NCI-H1436 treated with DMSO at 0.1 percent for 48 hours (cell line): ENCODE measurements around the gene RELA.
"Not testable (repeated sequence)": the region's sequence is repeated elsewhere in the genome, so short reads cannot be mapped to it uniquely, and the experiment has no call there.

Source experiments
- DNase-seq: peaks from one replicate; lab custom pipeline; 2025; lab: John Stamatoyannopoulos, UW

RELA gene

DNA sequence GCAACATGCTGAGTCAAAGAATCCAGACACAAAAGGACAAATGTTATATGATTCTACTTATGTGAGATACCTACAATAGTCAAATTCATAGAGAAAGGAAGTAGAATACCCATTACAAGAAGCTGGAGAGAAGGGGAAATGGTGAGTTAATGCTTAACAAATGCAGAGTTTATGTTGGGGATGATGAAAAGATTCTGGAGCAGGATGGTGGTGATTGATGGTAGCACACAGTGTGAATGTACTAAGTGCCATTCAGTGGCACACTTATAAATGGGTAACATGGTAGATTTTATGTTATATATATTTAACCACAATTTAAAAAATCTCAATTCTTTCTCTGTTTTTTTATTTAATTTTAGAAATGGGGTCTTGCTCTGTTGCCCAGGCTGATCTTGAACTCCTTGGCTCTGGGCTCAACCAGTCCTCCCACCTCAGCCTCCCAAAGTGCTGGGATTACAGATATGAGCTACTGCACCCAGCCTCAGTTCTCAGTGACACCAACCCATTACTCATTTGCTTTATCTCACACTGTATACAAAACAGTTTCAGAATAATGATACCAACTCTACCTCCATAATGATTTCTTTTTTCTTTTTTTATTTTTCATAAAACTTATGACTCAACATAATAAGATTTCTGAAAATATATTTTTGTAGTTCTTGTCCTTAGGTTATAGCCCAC is 9.6 kb upstream of the RELA start:
- DNase-seq, result no peak

DNA sequence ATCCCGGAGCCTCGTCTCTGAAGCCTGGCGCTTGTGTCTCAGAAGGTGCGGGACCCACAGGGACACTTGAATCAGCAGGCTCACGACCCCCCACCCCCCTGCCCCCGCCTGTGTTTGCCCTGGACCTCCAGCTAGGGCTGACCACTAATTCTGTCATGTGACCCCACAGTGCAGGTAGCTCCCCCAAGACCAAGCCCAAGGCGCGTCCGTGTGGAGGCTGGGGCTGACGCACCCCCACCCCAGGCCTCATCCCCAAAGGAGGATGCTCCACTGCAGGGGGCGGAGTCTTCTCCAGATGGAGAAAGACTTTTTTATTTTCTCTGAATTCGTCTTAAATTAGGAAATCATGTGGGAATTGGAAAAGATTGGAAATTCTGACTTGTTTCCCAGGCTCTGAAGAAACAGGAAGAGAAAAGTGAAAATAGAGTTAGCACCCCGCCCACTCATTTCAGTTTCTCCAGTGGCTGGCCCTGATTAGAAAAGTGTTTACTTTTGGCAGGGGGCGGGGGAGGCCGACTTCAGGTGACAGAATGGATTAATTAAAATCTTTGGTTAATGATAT is 1.0 kb upstream of the RELA start:
- DNase-seq, result no peak

DNA sequence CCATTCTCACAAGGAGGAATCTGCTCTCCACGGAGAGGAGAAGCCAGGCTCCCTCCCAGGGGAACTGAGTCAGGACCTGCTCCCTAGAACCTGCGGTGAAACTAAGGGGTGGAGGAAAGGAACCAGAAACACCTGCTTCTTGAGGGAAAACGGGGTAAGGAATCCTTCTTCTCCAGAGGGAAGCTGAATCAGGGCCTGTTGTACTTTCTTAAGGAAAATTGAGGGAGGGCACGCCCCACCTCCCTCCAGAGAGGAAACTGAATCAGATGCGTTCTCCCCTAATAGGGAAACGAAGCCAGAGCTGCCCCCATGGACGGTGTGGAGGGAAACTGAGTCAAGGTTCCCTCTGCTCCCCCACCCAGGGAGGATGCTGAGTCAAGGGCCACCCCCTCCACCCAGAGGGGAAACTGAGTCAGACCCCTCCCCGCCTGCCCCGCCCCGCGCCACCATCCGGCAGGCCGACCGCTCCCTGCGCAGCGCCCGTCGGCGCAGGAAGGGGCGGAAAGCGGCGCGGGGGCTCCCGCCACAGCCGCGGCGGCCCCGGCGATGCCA is 393 bp downstream of the RELA start:
- no peak for DNase-seq

DNA sequence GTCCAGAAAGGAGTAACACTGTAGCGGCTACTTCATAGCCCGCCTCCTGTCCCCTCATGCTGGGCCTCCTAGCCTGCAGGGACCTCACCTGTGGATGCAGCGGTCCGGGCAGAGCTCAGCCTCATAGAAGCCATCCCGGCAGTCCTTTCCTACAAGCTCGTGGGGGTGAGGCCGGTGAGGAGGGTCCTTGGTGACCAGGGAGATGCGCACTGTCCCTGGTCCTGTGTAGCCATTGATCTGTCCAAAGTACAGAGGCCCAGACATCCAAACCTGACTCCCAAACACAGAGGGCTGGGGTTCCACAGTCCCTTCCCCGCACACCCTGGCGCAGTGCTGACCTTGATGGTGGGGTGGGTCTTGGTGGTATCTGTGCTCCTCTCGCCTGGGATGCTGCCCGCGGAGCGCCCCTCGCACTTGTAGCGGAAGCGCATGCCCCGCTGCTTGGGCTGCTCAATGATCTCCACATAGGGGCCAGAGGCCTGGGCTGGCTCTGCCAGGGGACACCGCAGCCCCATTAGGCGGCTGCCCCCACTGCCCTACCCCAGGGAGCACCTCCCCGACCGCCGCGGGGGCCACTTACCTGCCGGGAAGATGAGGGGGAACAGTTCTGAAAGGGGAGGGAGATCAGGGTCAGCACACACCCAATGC is 993 bp downstream of the RELA start:
- DNase-seq, result no peak

DNA sequence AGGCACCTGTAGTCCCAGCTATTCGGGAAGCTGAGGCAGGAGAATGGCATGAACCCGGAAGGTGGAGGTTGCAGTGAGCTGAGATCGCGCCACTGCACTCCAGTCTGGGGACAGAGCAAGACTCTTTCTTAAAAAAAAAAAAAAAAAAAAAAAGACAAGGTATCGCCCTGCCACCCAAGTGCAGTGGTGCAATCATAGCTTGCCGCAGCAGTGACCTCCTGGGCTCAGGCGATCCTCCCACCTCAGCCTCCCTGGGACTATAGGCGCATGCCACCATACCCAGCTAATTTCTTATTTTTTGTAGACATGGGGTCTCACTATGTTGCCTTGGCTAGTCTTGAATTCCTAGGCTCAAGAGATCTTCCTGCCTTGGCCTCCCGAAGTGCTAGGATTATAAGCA is 1.8 kb downstream of the RELA start:
- not testable (repeated sequence) for DNase-seq

DNA sequence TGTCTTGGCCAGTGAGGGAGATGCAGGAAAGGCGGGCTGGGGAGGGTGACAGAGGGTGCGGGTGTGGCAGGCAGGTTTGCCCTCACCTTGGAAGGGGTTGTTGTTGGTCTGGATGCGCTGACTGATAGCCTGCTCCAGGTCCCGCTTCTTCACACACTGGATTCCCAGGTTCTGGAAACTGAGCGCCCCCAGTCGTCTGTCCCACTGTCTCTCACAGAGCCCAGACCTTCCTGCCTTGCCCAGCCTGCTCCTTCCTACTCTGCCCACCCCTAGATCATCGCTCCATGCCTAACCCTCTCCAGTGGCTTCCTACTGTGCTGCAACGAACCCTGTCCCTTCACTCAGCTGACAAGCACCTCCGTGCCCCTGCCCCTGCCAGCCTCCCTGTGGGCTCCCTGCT is 2.7 kb downstream of the RELA start:
- no peak for DNase-seq

DNA sequence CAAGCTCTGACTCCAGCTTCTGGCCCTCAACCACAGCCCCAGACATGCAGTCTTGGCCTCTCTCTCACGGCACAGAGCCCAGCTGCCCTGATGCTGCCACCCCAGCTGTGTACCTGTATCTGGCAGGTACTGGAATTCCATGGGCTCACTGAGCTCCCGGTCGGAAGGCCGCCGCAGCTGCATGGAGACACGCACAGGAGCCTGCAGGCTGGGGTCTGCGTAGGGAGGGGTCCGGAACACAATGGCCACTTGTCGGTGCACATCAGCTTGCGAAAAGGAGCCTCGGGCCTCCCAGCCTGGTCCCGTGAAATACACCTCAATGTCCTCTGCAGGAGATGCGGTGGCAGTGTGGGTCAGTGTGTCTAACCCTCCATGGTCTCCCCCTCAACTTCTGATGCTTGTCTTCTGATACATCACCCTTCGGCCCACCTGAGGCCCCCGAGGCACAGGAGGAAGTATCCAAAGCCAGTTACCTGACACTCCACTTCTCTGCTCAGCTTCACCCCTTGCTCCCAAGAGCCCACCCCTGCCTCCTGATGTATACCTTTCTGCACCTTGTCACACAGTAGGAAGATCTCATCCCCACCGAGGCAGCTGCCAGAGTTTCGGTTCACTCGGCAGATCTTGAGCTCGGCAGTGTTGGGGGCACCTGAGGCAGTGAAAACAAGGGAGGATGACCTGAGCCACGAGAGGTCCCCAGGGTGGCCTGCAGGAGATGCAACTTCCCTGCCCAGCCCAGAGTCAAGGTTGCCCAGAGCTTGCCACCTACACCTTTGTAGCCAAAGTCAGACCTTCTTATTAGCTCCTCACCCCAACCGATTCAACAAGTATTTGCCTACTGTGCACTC is 4.3 kb downstream of the RELA start:
- no peak for DNase-seq

DNA sequence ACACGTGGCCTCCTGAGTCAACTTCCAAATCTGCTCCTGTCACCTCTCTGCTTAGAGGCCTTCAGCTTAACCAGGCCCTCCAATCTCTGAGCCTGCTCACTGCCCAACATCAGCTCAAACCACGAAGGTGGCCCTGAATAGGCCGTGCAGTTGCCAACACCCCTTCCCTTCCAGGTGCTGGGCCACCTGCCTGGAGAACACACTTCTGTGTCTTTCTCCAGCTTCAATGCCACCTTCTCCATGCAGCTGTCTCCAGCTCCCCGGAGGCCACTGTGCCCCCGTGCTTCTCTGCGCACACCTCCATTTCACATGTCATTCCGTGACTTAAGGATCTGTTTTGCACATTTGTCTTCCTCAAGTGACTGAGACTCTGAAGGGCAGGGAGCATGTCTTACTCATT is 5.3 kb downstream of the RELA start:
- DNase-seq, result no peak

DNA sequence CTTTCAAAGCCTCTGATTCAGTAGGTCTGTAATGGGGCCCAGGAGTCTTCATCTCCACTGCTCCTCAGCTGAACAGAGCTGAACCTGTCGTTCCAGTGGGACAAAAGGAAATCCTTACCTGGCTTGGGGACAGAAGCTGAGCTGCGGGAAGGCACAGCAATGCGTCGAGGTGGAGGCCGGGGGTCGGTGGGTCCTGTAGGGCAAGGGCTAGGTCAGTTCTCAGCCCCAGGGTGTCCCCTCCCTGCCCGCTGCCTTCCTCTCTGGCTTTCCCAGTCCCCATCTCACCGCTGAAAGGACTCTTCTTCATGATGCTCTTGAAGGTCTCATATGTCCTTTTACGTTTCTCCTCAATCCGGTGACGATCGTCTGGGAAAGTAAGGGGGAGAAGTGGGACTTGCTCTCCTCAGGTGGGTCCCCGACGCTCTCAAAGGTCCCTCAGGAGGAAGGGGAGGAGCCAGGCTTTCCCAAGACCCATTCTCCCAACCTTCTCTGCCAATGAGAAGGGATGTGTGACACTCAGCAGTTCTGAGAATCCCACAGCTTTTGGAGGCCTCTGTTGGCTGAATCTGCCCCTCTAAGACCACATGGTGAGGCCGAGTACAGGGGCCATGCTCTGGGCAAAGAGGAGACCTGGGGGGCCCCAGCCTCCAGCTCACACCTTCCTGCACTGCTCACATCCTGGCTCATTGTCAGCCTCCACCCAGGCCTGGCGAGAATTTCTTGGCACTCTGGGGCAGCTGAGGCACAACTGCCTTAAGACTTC is 7.0 kb downstream of the RELA start:
- no peak for DNase-seq

DNA sequence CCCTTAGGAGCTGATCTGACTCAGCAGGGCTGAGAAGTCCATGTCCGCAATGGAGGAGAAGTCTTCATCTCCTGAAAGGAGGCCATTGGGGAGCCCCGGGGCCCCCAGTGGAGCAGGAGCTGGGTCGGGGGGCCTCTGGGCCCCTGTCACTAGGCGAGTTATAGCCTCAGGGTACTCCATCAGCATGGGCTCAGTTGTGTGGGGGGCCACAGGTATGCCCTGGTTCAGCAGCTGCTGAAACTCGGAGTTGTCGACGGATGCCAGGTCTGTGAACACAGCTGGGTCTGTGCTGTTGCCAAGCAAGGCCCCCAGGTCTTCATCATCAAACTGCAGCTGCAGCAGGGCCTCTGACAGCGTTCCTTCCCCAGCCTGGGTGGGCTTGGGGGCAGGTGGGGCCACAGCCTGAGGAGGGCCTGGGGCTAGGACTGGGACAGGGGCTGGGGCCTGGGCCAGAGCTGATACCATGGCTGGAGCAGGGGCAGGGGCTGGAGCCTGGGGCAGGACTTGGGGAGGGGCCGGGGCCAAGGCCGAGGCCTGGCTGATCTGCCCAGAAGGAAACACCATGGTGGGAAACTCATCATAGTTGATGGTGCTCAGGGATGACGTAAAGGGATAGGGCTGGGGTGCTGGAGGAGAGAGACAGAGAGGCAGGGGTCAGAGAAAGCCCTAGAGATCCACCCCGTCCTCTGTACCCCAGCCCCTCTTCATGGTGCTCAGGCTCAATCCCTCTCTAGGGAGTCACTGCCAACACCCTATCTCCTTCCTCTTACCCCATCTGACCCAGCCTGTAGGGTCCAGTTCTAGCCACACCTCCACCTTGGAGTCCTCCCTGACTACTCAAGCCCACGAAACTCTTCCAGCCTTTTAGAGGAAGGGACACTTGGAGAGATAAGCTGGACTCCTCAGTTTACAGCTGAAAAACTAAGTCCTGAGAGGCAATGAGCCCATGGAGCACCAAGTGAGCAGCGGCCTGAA is 8.1 kb downstream of the RELA start:
- no peak for DNase-seq

DNA sequence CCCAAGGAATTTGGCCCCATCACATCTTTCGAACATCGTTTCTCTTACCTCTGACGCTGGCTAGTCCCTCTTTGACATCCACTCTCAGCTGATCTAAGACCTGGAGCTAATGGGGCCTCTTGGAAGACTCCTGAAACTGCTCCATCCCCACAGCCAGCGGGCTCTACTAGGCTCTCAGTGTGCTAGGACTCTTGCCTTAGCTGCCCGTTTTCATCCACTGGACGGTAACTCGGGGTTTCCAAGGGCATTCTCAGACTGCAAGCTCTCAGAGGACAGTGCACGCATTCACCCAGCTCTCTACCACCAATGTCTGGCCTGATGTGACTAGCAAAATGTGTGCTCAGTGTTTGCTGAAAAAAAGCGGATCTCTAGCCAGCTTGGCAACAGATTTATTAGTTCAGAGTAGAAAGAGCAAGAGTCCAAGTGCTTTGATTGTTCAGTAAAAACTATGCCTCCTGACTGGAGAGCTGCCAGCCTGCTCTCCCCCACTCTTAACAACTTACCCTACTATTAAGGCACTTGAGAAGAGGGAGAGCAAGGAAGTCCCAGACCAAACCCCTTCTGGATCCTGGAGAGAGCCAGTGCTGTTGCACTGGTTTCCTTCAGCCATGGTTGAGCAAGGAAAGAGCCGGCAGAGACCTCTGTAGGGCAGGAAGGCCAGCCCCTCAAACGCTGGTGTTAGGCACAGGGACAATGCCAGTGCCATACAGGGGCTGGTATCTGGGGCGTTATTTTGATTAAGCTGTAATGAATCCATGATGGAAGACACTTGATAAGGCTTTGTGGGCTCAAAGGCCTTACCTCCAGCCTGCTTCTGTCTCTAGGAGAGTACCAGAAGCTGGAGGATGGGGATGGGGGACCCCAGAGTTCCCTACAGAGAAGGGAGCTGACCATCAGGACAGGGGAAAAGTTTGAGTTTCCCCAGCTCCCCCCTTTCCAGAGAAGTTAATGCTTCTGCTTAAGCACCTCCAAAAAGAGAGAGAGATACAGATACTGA is 9.2 kb downstream of the RELA start:
- DNase-seq, result no peak

DNA sequence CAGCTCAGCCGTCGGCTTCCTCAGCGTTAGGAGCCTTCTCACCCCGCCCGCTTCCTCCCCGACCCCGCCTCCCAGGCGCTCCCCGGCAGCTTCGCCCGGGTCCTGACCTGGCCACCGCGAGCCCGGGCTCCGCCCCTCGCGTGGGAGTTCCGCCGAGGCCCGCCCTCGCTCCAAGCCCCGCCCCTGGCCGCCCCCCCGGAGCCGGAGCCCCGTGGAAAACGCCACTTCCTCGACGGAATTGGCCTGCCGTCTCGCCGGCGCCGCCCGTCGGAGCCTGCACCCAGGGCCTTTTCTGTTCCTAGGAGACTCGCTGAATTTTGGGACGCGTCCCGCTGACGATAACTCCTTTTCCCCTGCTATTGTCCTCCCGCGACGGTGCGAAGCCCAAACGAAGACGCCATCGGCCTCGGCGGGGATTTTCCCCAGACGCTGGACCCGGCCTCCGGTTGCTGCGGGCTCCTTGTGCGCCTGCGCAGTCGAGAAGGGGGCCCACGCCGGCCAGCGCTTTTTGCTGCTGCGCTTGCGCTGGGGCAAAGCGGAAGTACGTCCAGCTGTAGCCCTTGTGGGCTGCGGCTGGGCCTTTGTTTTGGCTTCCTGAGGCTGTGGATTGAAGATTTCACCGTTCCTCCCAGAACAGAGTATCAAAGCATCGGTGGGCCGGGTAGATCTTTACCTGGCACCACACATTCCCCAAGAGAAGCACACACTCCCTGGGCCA is 10.0 kb downstream of the RELA start:
- peak; percentile 39 for DNase-seq

DNA sequence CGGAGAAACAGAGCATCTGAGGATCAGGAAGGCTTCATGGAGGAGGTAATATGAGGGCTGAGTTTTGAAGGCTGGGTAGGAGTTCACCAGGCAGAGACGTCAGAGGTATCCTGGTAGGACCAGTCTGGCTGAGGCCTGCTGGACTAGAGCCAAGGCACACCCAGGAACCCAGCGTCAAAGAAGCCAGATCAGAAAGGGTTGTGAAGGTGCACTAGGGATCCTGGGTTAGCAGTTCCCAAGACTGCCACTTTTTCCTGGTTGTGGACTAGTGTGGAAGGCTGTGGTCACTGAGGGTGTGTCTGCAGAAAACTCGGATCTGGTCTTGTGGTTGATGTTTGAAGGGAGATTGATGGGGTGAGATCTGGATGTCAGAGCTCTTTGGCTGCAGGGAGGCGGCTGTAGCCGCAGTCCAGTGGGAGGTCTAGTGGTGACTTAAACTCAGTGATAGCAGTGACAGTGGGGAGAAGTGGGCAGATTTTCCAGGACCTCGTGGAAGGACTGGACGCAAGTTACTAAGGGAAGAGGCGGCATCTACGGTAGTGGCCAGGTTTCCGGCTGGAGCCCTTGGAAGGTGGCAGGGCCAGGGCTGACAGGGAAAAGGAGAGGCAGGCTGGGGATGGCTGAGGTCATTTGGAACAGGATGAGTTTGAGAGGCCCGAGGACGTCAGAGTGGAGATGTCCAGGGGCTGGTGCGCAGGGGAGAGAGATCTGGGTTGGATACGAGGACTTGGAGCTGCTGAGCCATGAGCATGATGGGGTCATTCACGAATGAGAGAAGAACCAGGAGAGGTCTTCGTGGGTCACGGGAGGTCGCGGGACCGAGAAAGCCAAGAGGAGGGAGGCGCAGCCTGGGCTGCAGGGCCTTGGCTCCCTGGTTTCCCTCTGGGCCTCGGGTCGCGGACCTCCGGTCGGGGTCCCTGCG is 10.9 kb downstream of the RELA start:
- DNase-seq, result no peak

DNA sequence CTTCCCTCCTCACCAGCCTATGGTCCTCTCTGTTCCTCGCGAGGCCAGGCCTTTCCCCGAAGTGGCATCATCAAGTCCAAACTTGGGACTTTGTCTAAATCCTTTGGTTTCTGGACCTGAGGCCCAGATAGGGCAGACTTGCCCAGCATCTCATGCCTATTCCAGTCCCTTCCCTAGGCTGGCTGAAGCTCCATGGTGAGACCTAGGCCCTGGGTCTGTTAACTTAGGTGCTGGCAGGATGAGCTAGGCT is 11.5 kb downstream of the RELA start:
- DNase-seq, result no peak

DNA sequence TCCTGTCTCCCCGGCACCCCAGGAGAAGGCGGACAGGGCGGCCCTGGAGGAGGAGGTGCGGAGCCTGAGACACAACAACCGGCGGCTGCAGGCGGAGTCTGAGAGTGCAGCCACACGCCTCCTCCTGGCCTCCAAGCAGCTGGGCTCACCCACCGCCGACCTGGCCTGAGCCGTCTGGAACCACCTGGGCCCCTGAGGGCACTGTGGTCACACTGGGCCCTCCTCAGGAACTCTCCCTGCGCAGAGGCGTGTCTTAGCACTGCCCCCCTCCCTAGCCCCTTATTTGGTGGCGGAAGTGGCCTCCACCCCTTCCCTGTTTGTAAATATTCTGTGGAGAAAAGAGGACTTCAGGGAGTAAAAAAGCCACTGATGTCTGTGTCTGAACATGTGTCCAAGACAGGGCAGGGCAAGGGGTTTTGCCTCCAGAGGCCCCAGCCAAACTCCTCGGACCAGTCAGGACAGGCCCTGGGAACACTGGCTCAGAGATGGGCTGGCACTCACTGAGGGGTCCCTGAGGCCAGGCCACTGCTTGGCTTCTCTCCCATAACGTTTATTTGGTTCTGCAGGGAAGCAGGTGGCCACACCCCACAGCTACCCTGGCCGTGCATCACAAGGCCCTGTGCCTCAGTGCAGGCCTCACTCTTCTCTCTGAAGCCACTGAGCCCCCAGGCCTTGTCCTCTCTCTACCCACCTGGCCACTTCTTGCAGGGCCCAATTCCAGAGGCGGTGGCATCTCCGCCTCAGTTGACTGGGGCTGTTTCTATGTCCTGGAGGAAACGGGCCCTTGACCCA is 12.0 kb downstream of the RELA start:
- no peak for DNase-seq

DNA sequence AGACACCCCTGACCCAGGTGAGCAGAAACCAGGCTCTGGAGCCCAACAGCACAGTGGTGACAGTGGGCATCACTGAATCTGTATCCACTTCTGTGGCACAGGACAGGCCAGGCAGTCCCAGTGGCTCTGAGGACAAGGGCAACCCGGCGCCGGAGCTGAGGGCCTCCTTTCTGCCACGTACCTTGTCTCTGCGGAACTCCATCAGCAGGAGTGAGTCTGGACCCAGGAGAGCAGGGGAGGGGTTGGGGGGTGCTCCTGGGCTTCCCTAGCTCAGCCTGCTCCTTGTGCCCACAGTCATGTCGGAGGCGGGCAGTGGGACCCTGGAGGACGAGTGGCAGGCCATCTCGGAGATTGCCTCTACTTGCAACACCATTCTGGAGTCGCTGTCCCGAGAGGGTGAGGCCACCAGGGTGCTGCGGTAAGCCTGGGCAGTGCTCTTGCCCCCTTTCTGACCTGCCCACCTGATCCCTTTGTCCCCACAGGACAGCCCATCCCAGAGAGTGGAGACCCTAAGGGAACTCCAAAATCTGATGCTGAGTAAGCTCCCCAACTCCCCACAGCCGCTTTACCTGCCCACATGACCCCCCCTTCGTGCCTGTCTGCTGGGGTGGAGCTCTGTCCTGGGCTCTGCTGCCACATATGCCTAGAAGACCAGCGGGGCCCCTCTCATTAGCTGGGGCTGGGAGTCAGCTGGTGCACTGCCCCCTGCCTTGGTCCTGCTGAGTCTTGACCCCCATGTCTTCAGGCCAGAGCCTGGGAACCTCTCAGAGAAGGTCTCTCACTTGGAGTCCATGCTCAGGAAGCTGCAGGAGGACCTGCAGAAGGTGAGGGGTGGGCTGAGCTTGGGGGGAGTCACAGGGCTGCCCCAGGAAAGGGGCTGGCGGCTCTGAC is 12.8 kb downstream of the RELA start:
- no peak for DNase-seq
